ENCODE results near the gene TMTC2. TPM values are rescaled to one million over a fixed set of nuclear protein-coding genes. Genes with fewer than 3 reads are reported as not detected.
"Not testable (repeated sequence)": the region's sequence is repeated elsewhere in the genome, so short reads cannot be mapped to it uniquely, and the experiment has no call there.

Gene TMTC2
- total RNA-seq, 1 donor from 2014 or later: 31.4 TPM

- Histone ChIP-seq H3K4me1 (no peaks in the 10 kb centered on the region), H3K9me3 (no peaks in the 10 kb centered on the region), H3K27me3 (ENCODE audit: low read depth) (no peaks in the 10 kb centered on the region), H3K27ac (no peak overlapping the region), H3K4me3 (no peak overlapping the region), H3K36me3 (no peaks in the 10 kb centered on the region)
- DNase-seq (no peak), ATAC-seq (no peak)
- intact Hi-C loops (cut with DNase I): no loop called here
- no peak for TF ChIP-seq CTCF (IDR thresholded peaks at IDR 0.05)
Measured at GRCh38 chr12:83110424-83110823, 423.7 kb downstream of the TMTC2 start.

- intact Hi-C loops (cut with DNase I): no loop called here
- no peak for TF ChIP-seq CTCF (IDR thresholded peaks at IDR 0.05)
- ATAC-seq (no peak), DNase-seq (no peak)
- no peaks in the 10 kb centered on the region for H3K9me3 ChIP-seq
- H3K4me3 ChIP-seq: no peak overlapping the region
- no peaks in the 10 kb centered on the region for H3K27me3 ChIP-seq (ENCODE audit: low read depth)
- no peaks in the 10 kb centered on the region for H3K36me3 ChIP-seq
- H3K4me1 ChIP-seq: no peaks in the 10 kb centered on the region
- no peak overlapping the region for H3K27ac ChIP-seq
Measured at GRCh38 chr12:83113945-83114344, 427.2 kb downstream of the TMTC2 start.

- no peak for ATAC-seq
- intact Hi-C loops (cut with DNase I): no loop called here
Measured at GRCh38 chr12:83114966-83115365, 428.3 kb downstream of the TMTC2 start.

GRCh38 chr12:83117926-83118325 is 431.2 kb downstream of the TMTC2 start:
- DNase-seq; ATAC-seq; H3K4me1 ChIP-seq; H3K36me3 ChIP-seq; H3K4me3 ChIP-seq; H3K9me3 ChIP-seq; intact Hi-C loops (cut with DNase I); H3K27me3 ChIP-seq (ENCODE audit: low read depth); H3K27ac ChIP-seq: not testable (repeated sequence)

More at GRCh38 chr12:83114966-83115365, 428.3 kb downstream of the TMTC2 start:
- Histone ChIP-seq H3K36me3 (no peaks in the 10 kb centered on the region), H3K27me3 (ENCODE audit: low read depth) (no peaks in the 10 kb centered on the region), H3K4me1 (no peaks in the 10 kb centered on the region), H3K9me3 (no peaks in the 10 kb centered on the region), H3K27ac (no peak overlapping the region), H3K4me3 (no peak overlapping the region)
- no peak for DNase-seq
- TF ChIP-seq CTCF (IDR thresholded peaks at IDR 0.05): no peak

GRCh38 chr12:83121897-83122622 is 435.4 kb downstream of the TMTC2 start:
- H3K4me1 ChIP-seq: no peaks in the 10 kb centered on the region
- H3K9me3 ChIP-seq: no peaks in the 10 kb centered on the region
- intact Hi-C loops (cut with DNase I): no loop called here
- H3K36me3 ChIP-seq: no peaks in the 10 kb centered on the region
- TF ChIP-seq CTCF (IDR thresholded peaks at IDR 0.05): no peak
- DNase-seq: no peak
- H3K27me3 ChIP-seq (ENCODE audit: low read depth): no peaks in the 10 kb centered on the region
- no peak overlapping the region for H3K27ac ChIP-seq
- ATAC-seq: no peak
- H3K4me3 ChIP-seq: no peak overlapping the region

GRCh38 chr12:83122623-83122934 is 435.9 kb downstream of the TMTC2 start:
- no peaks in the 10 kb centered on the region for H3K27me3 ChIP-seq (ENCODE audit: low read depth)
- no peak overlapping the region for H3K4me3 ChIP-seq
- H3K27ac ChIP-seq: no peak overlapping the region
- intact Hi-C loops (cut with DNase I): no loop called here
- TF ChIP-seq CTCF (IDR thresholded peaks at IDR 0.05): no peak
- no peaks in the 10 kb centered on the region for H3K9me3 ChIP-seq
- no peaks in the 10 kb centered on the region for H3K36me3 ChIP-seq
- ATAC-seq: no peak
- no peak for DNase-seq
- no peaks in the 10 kb centered on the region for H3K4me1 ChIP-seq

Data from lower lobe of right lung (tissue), 2 donors.